Astrocyte (in vitro differentiated cells and primary cell): ENCODE results near the gene VGLL2. TPM values are rescaled to one million over a fixed set of nuclear protein-coding genes. Genes with fewer than 3 reads are reported as not detected.

Experiments
- DNase-seq: peaks from one replicate; pipeline ENCODE4 v3.0.0-alpha.2; 2010; ENCODE audit warnings: low read depth
- FAIRE-seq: peaks from 2 replicates; lab custom pipeline; 2011; peaks lifted over from hg19 to GRCh38; lab: Jason Lieb, UNC
- H2AFZ ChIP-seq: 2 replicates; pipeline ENCODE4 v1.6.0; 2012; ENCODE audit warnings: low read depth, low read length, inconsistent platforms
- H3K27ac ChIP-seq: 2 replicates; pipeline ENCODE4 v1.5.1; 2011; ENCODE audit warnings: low read depth, low read length, inconsistent platforms
- H3K27me3 ChIP-seq: 2 replicates; pipeline ENCODE4 v1.6.0; 2011; ENCODE audit warnings: low read length, inconsistent platforms; ENCODE audit not compliant: insufficient read depth
- H3K36me3 ChIP-seq: 2 replicates; pipeline ENCODE4 v1.5.1; 2011; ENCODE audit warnings: low read length, inconsistent platforms; ENCODE audit not compliant: insufficient read depth
- H3K4me1 ChIP-seq: 2 replicates; pipeline ENCODE4 v1.5.1; 2011; ENCODE audit warnings: low read length, inconsistent platforms; ENCODE audit not compliant: insufficient read depth
- H3K4me2 ChIP-seq: 2 replicates; pipeline ENCODE4 v1.6.0; 2012; ENCODE audit warnings: low read length, inconsistent platforms
- H3K4me3 ChIP-seq: 2 replicates; pipeline ENCODE4 v1.5.1; 2011; ENCODE audit warnings: low read depth, mild to moderate bottlenecking, low read length, inconsistent platforms; ENCODE audit not compliant: insufficient read depth
- H3K79me2 ChIP-seq: 2 replicates; pipeline ENCODE4 v1.6.0; 2012; ENCODE audit warnings: mild to moderate bottlenecking, low read length, inconsistent platforms; ENCODE audit not compliant: insufficient read depth
- H3K9ac ChIP-seq: 2 replicates; pipeline ENCODE4 v1.6.0; 2012; ENCODE audit warnings: mild to moderate bottlenecking, low read length, inconsistent platforms
- H3K9me3 ChIP-seq: 2 replicates; pipeline ENCODE4 v1.5.1; 2012; ENCODE audit warnings: low read depth, mild to moderate bottlenecking, low read length, inconsistent platforms; ENCODE audit not compliant: insufficient read depth
- H4K20me1 ChIP-seq: 2 replicates; pipeline ENCODE4 v1.6.0; 2012; ENCODE audit warnings: low read length, inconsistent platforms; ENCODE audit not compliant: insufficient read depth
- H3K27ac Mint-ChIP-seq: one replicate; pipeline ENCODE4 v1.8.0; 2021; ENCODE audit warnings: mild to moderate bottlenecking, mixed read lengths; ENCODE audit not compliant: unreplicated experiment
- H3K27me3 Mint-ChIP-seq: one replicate; pipeline ENCODE4 v1.8.0; 2021; ENCODE audit warnings: low read depth, mixed read lengths; ENCODE audit not compliant: unreplicated experiment
- H3K36me3 Mint-ChIP-seq: one replicate; pipeline ENCODE4 v1.8.0; 2021; ENCODE audit warnings: low read depth, mixed read lengths; ENCODE audit not compliant: unreplicated experiment
- H3K4me1 Mint-ChIP-seq: one replicate; pipeline ENCODE4 v1.8.0; 2021; ENCODE audit warnings: low read depth, mixed read lengths; ENCODE audit not compliant: unreplicated experiment
- H3K4me3 Mint-ChIP-seq: one replicate; pipeline ENCODE4 v1.8.0; 2021; ENCODE audit warnings: mild to moderate bottlenecking, moderate library complexity, mixed read lengths; ENCODE audit not compliant: unreplicated experiment
- H3K9me3 Mint-ChIP-seq: one replicate; pipeline ENCODE4 v1.8.0; 2021; ENCODE audit warnings: mild to moderate bottlenecking, mixed read lengths; ENCODE audit not compliant: unreplicated experiment
- EZH2 ChIP-seq: IDR thresholded peaks from 2 replicates; pipeline ENCODE4 v1.6.1; 2012; ENCODE audit warnings: mild to moderate bottlenecking, low read length, inconsistent platforms; ENCODE audit not compliant: insufficient read depth
- total RNA-seq: library from RNA; stranded (reverse); gene quantifications from 2 replicates; pipeline ENCODE4 v1.2.1, GENCODE V29; 2021
- TF ChIP-seq, protein P1 (sequence below): IDR thresholded peaks from 2 replicates; pipeline ENCODE4 v1.5.1; 2011; ENCODE audit warnings: low read depth, mild to moderate bottlenecking, inconsistent platforms, low read length, moderate library complexity; ENCODE audit not compliant: insufficient read depth

The VGLL2 gene
- total RNA-seq, 1 donor from 2014 or later, result 1.7 TPM

DNA sequence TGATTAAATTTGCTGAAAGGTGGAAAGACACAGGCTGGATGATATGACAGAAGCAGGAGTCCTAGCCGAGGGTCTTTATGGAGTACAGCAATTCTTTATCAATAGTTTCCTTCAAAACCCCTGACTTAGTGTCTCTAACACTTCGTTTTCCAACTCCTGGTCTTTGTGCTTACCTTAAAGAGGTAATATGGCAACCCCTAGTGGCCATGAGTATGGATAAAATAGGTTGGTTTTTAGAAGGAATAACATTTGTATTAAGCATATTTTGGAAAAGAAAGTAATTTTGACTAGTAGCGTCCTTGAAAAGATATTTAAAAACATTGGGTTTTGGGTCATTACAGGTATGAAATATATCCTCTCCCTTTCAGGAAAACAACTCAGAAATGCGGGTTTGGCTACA lies 51.9 kb downstream of the VGLL2 start:
- no peak overlapping the region for H3K27ac Mint-ChIP-seq
- no peaks in the 10 kb centered on the region for H3K9me3 ChIP-seq
- peak; percentile 37 for FAIRE-seq
- TF ChIP-seq EZH2, result no peak
- TF ChIP-seq, protein P1, sequence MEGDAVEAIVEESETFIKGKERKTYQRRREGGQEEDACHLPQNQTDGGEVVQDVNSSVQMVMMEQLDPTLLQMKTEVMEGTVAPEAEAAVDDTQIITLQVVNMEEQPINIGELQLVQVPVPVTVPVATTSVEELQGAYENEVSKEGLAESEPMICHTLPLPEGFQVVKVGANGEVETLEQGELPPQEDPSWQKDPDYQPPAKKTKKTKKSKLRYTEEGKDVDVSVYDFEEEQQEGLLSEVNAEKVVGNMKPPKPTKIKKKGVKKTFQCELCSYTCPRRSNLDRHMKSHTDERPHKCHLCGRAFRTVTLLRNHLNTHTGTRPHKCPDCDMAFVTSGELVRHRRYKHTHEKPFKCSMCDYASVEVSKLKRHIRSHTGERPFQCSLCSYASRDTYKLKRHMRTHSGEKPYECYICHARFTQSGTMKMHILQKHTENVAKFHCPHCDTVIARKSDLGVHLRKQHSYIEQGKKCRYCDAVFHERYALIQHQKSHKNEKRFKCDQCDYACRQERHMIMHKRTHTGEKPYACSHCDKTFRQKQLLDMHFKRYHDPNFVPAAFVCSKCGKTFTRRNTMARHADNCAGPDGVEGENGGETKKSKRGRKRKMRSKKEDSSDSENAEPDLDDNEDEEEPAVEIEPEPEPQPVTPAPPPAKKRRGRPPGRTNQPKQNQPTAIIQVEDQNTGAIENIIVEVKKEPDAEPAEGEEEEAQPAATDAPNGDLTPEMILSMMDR, result peak; percentile 31
- no peak overlapping the region for H3K4me2 ChIP-seq
- H3K36me3 Mint-ChIP-seq, result no peaks in the 10 kb centered on the region
- no peak overlapping the region for H3K27ac ChIP-seq
- H2AFZ ChIP-seq, result no peak overlapping the region
- peaks cover 4% of the 10 kb centered on the region for H3K27me3 Mint-ChIP-seq
- H3K4me3 ChIP-seq, result no peak overlapping the region
- no peaks in the 10 kb centered on the region for H4K20me1 ChIP-seq
- no peak overlapping the region for H3K4me3 Mint-ChIP-seq
- H3K36me3 ChIP-seq, result no peaks in the 10 kb centered on the region
- H3K27me3 ChIP-seq, result no peaks in the 10 kb centered on the region
- peak; percentile 3 for DNase-seq
- H3K4me1 ChIP-seq, result no peaks in the 10 kb centered on the region
- no peaks in the 10 kb centered on the region for H3K79me2 ChIP-seq
- H3K9me3 Mint-ChIP-seq, result no peaks in the 10 kb centered on the region
- no peaks in the 10 kb centered on the region for H3K4me1 Mint-ChIP-seq
- no peak overlapping the region for H3K9ac ChIP-seq

Other genes with a start within 250 kb of the VGLL2 start
- not detected in 2 replicates for gene ROS1, start 160.4 kb downstream of the VGLL2 start, total RNA-seq
- gene DCBLD1, start 217.1 kb downstream of the VGLL2 start, total RNA-seq, result 36.8 and 44.9 TPM in 2 replicates